Gastroesophageal sphincter (tissue), 4 donors: ENCODE results near the gene TMEM235. TPM values are rescaled to one million over a fixed set of nuclear protein-coding genes. Genes with fewer than 3 reads are reported as not detected.
A peak's percentile ranks its signal among the peaks of the same experiment; 100 is the strongest.
"Not testable (repeated sequence)": the region's sequence is repeated elsewhere in the genome, so short reads cannot be mapped to it uniquely, and the experiment has no call there.

ENCODE experiments used
- ATAC-seq: fragments of 150-250 bp; one replicate; pipeline ENCODE4 v1.9.1; 2016; ENCODE audit warnings: mild to moderate bottlenecking, moderate library complexity
- H3K27ac ChIP-seq, 4 donors: fragments of 200-600 bp; sonication (generic) in 3 of 4; 1 replicate in 3 of 4; 2 replicates in 1 of 4; pipeline ENCODE4 v1.5.1; 2016 to 2019
- H3K27me3 ChIP-seq: fragments of 200-600 bp; sonication (generic); one replicate; pipeline ENCODE4 v1.5.1; 2019
- H3K36me3 ChIP-seq, 2 donors: fragments of 200-600 bp; sonication (generic); one replicate each; pipeline ENCODE4 v1.5.1; 2019; ENCODE audit warnings: control low read depth in 1 of 2
- H3K4me1 ChIP-seq, 3 donors: fragments of 200-600 bp; sonication (generic); 1 replicate in 2 of 3; 2 replicates in 1 of 3; pipeline ENCODE4 v1.5.1; 2016 to 2019; ENCODE audit warnings: control low read depth in 2 of 3
- H3K4me3 ChIP-seq, 2 donors: fragments of 200-600 bp; sonication (generic); one replicate each; pipeline ENCODE4 v1.5.1; 2019; ENCODE audit warnings: mild to moderate bottlenecking in 1 of 2, moderate library complexity in 1 of 2
- H3K9me3 ChIP-seq, 3 donors: fragments of 200-600 bp; sonication (generic); one replicate each; pipeline ENCODE4 v1.5.1; 2017 to 2019; ENCODE audit warnings: control low read depth in 2 of 3
- EP300 ChIP-seq: sonication (generic); formaldehyde crosslinking; IDR thresholded peaks from one replicate; pipeline ENCODE4 v1.6.1; 2017; ENCODE audit warnings: antibody characterized with exemption, mild to moderate bottlenecking
- POLR2A ChIP-seq, 2 donors: fragments of 450-650 bp; IDR thresholded peaks; one replicate each; pipeline ENCODE4 v1.6.1; 2017; ENCODE audit warnings: antibody characterized with exemption in 2 of 2, mild to moderate bottlenecking in 2 of 2, moderate library complexity in 1 of 2
- POLR2AphosphoS5 ChIP-seq: sonication (generic); formaldehyde crosslinking; IDR thresholded peaks from one replicate; pipeline ENCODE4 v1.6.1; 2017; ENCODE audit warnings: antibody characterized with exemption
- whole genome bisulfite sequencing, 2 donors: methylation state at CpG; one replicate each; pipeline ENCODE4 v1.1.5; 2018; ENCODE audit warnings: low coverage in 1 of 2; 5-methylcytosine and 5-hydroxymethylcytosine counted together
- total RNA-seq, 4 donors: library from RNA; depleted of rRNA; stranded (reverse); fragments of >200 nt; gene quantifications; one replicate each; pipeline ENCODE4 v1.1.0, GENCODE V29; 2016
- TF ChIP-seq, protein P1 (sequence below), 4 experiments: fragments of 200-600 bp in 2 of 4; fragments of 450-650 bp in 2 of 4; sonication (generic) in 1 of 4; IDR thresholded peaks; one replicate each; pipeline ENCODE4 v1.5.1; 2017 to 2019; ENCODE audit warnings: antibody characterized with exemption in 4 of 4, mild to moderate bottlenecking in 2 of 4, moderate library complexity in 2 of 4

The TMEM235 gene
- total RNA-seq, 4 donors from 2014 or later = not detected

DNA sequence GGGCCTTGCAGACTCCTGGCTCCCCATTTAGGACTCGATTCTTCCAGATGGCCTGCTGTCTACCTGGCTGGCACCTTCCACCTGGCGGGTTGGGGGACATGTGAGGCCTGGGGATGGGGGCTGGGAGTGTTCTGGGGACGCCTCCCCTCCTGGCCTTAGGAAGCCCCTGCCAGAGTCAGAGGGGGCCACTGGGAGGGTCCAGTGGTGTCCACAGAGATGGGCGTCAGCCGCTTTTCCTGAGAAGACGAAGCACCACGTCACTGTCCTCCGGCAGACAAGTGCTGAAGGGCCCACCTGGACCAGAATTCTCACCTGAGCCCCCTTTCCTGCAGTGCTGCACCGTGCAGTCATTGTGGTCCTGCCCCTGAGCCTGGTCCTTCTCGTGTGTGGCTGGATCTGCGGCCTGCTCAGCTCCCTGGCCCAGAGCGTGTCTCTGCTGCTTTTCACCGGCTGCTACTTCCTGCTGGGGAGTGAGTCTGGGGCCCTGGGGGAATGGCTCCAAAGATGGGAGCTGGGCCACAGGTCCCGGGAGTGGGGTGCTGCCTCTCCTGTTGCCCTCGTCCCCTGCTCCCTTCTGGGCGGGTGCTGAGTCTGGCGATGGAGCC is 2.9 kb downstream of the TMEM235 start:
- Histone ChIP-seq H3K4me1 (peaks cover 0 to 12% (median 0%) of the 10 kb centered on the region in 3 donors), H3K4me3 (no peak overlapping the region), H3K27me3 (peaks cover 50% of the 10 kb centered on the region), H3K9me3 (no peaks in the 10 kb centered on the region), H3K36me3 (no peaks in the 10 kb centered on the region), H3K27ac (peak overlapping the region in 1 of 4 donors; percentile 7)
- no peak for ATAC-seq
- WGBS, 2 donors = 52% methylated on average over 2 of the region's 17 CpGs; no CpG with 5 or more reads in 1 of the 2 donors
- TF ChIP-seq, protein P1, sequence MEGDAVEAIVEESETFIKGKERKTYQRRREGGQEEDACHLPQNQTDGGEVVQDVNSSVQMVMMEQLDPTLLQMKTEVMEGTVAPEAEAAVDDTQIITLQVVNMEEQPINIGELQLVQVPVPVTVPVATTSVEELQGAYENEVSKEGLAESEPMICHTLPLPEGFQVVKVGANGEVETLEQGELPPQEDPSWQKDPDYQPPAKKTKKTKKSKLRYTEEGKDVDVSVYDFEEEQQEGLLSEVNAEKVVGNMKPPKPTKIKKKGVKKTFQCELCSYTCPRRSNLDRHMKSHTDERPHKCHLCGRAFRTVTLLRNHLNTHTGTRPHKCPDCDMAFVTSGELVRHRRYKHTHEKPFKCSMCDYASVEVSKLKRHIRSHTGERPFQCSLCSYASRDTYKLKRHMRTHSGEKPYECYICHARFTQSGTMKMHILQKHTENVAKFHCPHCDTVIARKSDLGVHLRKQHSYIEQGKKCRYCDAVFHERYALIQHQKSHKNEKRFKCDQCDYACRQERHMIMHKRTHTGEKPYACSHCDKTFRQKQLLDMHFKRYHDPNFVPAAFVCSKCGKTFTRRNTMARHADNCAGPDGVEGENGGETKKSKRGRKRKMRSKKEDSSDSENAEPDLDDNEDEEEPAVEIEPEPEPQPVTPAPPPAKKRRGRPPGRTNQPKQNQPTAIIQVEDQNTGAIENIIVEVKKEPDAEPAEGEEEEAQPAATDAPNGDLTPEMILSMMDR (IDR thresholded peaks at IDR 0.05) = no peak
- TF ChIP-seq EP300 = no peak
- no peak for TF ChIP-seq POLR2AphosphoS5
- TF ChIP-seq POLR2A (IDR thresholded peaks at IDR 0.05) = no peak

GRCh38 chr17:78235022-78235421 is 3.6 kb downstream of the TMEM235 start:
- WGBS, 2 donors = 78% methylated on average over 6 of the region's 6 CpGs; no CpG with 5 or more reads in 1 of the 2 donors
- Histone ChIP-seq H3K4me1 (peaks cover 0 to 12% (median 0%) of the 10 kb centered on the region in 3 donors), H3K27ac (peak overlapping the region in 1 of 4 donors; percentile 7), H3K27me3 (peaks cover 44% of the 10 kb centered on the region)
- not testable (repeated sequence) for ATAC-seq, H3K4me3 ChIP-seq, H3K36me3 ChIP-seq, H3K9me3 ChIP-seq

DNA sequence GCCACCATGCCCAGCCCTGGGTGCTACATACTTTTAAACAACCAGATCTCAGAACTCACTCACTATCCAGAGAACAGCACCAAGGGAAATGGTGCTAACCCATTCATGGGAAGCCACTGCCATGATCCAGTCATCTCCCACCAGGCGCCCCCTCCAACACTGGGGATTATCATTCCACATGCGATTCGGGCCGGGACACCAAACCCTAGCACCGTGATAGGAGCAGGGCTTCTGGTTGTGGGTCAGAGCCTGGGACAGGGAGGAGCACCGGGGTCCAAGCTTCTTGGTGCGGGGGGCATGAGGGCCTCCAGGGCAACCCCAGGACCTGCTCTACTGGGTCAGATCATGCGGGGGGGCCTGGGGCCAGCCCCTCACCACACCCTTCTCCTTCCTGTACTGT is 4.5 kb downstream of the TMEM235 start:
- H3K4me1 ChIP-seq = peaks cover 0 to 12% (median 0%) of the 10 kb centered on the region in 3 donors
- WGBS, 2 donors = 93% methylated on average over 6 of the region's 8 CpGs; no CpG with 5 or more reads in 1 of the 2 donors
- H3K36me3 ChIP-seq = no peaks in the 10 kb centered on the region
- H3K27ac ChIP-seq = no peak overlapping the region
- no peak for ATAC-seq
- TF ChIP-seq POLR2A (IDR thresholded peaks at IDR 0.05) (no peak), POLR2AphosphoS5 (no peak), EP300 (no peak)
- TF ChIP-seq, protein P1 (IDR thresholded peaks at IDR 0.05) = no peak
- H3K9me3 ChIP-seq = no peaks in the 10 kb centered on the region
- peaks cover 35% of the 10 kb centered on the region for H3K27me3 ChIP-seq
- H3K4me3 ChIP-seq = no peak overlapping the region

GRCh38 chr17:78236362-78237127 is 5.1 kb downstream of the TMEM235 start:
- 80 to 90% methylated on average over 1 to 2 of the region's 20 CpGs for WGBS, 2 donors
- no peaks in the 10 kb centered on the region for H3K9me3 ChIP-seq
- no peak for TF ChIP-seq POLR2A (IDR thresholded peaks at IDR 0.05)
- no peak for TF ChIP-seq EP300
- TF ChIP-seq POLR2AphosphoS5 = no peak
- TF ChIP-seq, protein P1 (IDR thresholded peaks at IDR 0.05) = no peak
- no peak for ATAC-seq
- no peak overlapping the region for H3K27ac ChIP-seq
- no peak overlapping the region for H3K4me3 ChIP-seq
- H3K4me1 ChIP-seq = peaks cover 0 to 8% (median 0%) of the 10 kb centered on the region in 3 donors
- H3K27me3 ChIP-seq = peaks cover 28% of the 10 kb centered on the region
- no peaks in the 10 kb centered on the region for H3K36me3 ChIP-seq

DNA sequence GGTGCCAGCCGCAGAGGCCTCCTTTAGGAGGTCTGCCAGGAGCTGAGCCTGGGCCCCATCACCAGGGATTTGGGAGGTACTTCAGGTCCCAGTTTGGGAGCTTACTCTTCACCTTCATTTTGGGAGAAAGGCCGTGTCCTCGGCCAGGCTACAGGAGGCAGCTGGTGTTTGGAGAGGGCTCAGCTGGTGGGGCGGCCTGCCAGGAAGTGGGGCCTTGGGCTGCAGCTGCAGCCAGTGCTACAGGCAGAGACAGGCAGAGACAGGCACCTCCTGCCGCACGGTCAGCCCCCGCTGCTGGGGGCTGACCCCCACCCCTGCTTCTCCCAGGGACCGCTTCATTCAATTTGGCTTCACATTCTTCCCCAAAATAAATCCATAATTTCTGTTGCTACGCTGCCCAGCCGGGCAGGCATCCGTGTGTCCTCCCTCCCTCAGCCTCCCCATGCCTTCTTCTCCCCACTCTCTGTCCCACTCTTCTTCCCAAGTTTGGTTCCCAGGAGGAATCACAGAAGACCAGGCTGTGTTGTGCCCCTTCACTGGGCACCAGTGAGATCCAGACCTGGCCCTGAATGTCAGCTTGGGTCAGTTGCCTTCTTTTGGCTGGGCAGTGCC is 6.1 kb downstream of the TMEM235 start:
- WGBS, 2 donors = 39% methylated on average over 5 of the region's 11 CpGs; no CpG with 5 or more reads in 1 of the 2 donors

More for the DNA sequence above, 6.1 kb downstream of the TMEM235 start:
- Histone ChIP-seq H3K27me3 (peaks cover 19% of the 10 kb centered on the region), H3K36me3 (no peaks in the 10 kb centered on the region), H3K9me3 (no peaks in the 10 kb centered on the region), H3K27ac (no peak overlapping the region), H3K4me1 (no peaks in the 10 kb centered on the region), H3K4me3 (no peak overlapping the region)
- ATAC-seq = no peak
- TF ChIP-seq EP300 (no peak), POLR2AphosphoS5 (no peak), POLR2A (IDR thresholded peaks at IDR 0.05) (no peak)
- TF ChIP-seq, protein P1 (IDR thresholded peaks at IDR 0.05) = no peak
